AG04450 (cell line): ENCODE results near the gene RTRAF. TPM values are rescaled to one million over a fixed set of nuclear protein-coding genes. Genes with fewer than 3 reads are reported as not detected.

Experiments
- CTCF ChIA-PET: fragments of 300-600, 350-600 bp; formaldehyde crosslinking; extraction: SDS; loops from one replicate; lab custom pipeline; 2022; ENCODE audit warnings: antibody characterized with exemption, inconsistent platforms; lab: Charles Lee
- POLR2A ChIA-PET: fragments of 350-600 bp; formaldehyde crosslinking; extraction: SDS; loops from one replicate; lab custom pipeline; 2021; ENCODE audit warnings: antibody characterized with exemption, inconsistent platforms; lab: Yijun Ruan, JAX
- DNase-seq: peaks from one replicate; pipeline ENCODE4 v3.0.0-alpha.2; 2011; ENCODE audit warnings: low read depth, low spot score
- H3K27ac ChIP-seq: one replicate; pipeline ENCODE4 v1.5.1; 2012; ENCODE audit warnings: low read depth, low read length, control low read depth
- H3K27me3 ChIP-seq: one replicate; pipeline ENCODE4 v1.6.0; 2012; ENCODE audit warnings: low read length; ENCODE audit not compliant: control insufficient read depth, insufficient read depth
- H3K4me3 ChIP-seq: 2 replicates; pipeline ENCODE4 v1.5.1; 2011; ENCODE audit warnings: mild to moderate bottlenecking, low read depth, low read length, control low read depth
- H3K9me3 ChIP-seq: 2 replicates; pipeline ENCODE4 v1.5.1; 2012; ENCODE audit warnings: low read length; ENCODE audit not compliant: control insufficient read depth, insufficient read depth
- polyA plus RNA-seq: library from polyadenylated mRNA; depleted of rRNA; stranded (reverse); fragments of >200 nt; gene quantifications from 2 replicates; pipeline ENCODE4 v1.2.3, GENCODE V29; 2011; rRNA removed
- TF ChIP-seq, protein P1 (sequence below): IDR thresholded peaks from 2 replicates; pipeline ENCODE4 v1.5.1; 2011; ENCODE audit warnings: low read depth, low read length, control low read depth, inconsistent platforms

The RTRAF gene
- polyA plus RNA-seq, 1 experiment = 400 TPM

- ChIA-PET CTCF (interaction anchor here (0.7 kb wide), 1 partner anchor 69 kb away, joined by 3 read pairs; no protein-coding TSS in a partner anchor), POLR2A (interaction anchor here (0.8 kb wide), 1 partner anchor 8 kb away, joined by 3 read pairs; no protein-coding TSS in a partner anchor)
- Histone ChIP-seq H3K9me3 (no peaks in the 10 kb centered on the region), H3K4me3 (no peak overlapping the region), H3K27ac (no peak overlapping the region), H3K27me3 (no peaks in the 10 kb centered on the region)
- no peak for DNase-seq
- TF ChIP-seq, protein P1, sequence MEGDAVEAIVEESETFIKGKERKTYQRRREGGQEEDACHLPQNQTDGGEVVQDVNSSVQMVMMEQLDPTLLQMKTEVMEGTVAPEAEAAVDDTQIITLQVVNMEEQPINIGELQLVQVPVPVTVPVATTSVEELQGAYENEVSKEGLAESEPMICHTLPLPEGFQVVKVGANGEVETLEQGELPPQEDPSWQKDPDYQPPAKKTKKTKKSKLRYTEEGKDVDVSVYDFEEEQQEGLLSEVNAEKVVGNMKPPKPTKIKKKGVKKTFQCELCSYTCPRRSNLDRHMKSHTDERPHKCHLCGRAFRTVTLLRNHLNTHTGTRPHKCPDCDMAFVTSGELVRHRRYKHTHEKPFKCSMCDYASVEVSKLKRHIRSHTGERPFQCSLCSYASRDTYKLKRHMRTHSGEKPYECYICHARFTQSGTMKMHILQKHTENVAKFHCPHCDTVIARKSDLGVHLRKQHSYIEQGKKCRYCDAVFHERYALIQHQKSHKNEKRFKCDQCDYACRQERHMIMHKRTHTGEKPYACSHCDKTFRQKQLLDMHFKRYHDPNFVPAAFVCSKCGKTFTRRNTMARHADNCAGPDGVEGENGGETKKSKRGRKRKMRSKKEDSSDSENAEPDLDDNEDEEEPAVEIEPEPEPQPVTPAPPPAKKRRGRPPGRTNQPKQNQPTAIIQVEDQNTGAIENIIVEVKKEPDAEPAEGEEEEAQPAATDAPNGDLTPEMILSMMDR = no peak
Observed at GRCh38 chr14:52060080-52060479, 70.7 kb downstream of the RTRAF start.

Other genes starting within 250 kb of the RTRAF start
- gene GNG2, start 128.9 kb upstream of the RTRAF start, polyA plus RNA-seq = 59.3 and 83.9 TPM in 2 replicates
- gene NID2, start 79.5 kb downstream of the RTRAF start, polyA plus RNA-seq = 413 and 418 TPM in 2 replicates